ENCODE data around the gene ASXL1.

Gene ASXL1

DNA sequence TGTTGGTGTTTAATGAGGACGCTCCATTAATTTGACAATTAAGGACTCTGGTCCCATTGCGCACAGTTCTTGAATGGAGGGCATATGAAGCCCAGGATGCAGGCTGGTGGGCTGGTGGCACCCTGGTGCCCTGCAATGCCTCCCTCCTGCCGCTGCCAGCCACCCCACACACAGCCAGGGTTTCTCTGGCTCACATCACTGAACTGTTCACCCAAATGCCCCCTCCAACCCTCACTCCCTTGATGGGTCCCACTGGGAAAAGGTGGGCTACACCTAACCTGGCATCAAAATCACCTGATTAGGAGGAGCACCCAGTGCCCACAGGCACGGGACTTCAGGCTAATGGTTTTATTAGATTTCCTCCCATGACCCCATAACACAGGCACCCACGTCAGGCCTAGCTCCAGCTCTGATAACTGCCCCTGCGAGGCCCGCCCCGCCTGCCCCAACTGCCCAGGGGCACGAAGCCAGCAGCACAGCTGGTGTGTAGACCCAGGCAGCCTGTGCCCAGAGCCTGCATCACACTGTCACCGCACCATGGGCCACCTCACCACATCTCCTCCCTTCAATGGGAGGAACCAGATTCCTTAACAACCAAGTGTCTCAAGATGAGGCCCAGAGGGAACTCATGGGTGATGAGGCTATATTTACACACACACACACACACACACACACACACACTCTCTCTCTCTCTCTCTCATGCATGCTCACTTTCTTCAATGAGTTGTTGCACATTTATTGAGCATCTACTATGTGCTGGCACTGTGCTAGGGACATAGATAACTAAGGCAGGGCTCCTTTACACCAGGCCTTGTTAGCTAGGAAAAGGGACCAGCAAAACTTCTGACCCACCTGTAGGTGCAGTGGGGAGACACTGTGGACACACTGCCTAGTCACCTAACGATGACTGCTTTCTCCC, 119.7 kb downstream of the ASXL1 start:
- H3K4me3 ChIP-seq (ENCODE audit: low read depth, low read length) = no peak overlapping the region
- TF ChIP-seq CTCF (IDR thresholded peaks at IDR 0.05; ENCODE audit: borderline replicate concordance, insufficient read depth, low read depth, low read length) = no peak

GRCh38 chr20:32478576-32478975, 120.4 kb downstream of the ASXL1 start:
- TF ChIP-seq CTCF (IDR thresholded peaks at IDR 0.05; ENCODE audit: borderline replicate concordance, insufficient read depth, low read depth, low read length) = no peak
- no peak overlapping the region for H3K4me3 ChIP-seq (ENCODE audit: low read depth, low read length)

- no peak overlapping the region for H3K4me3 ChIP-seq (ENCODE audit: low read depth, low read length)
- no peak for TF ChIP-seq CTCF (IDR thresholded peaks at IDR 0.05; ENCODE audit: borderline replicate concordance, insufficient read depth, low read depth, low read length)
Observed at GRCh38 chr20:32479012-32479411, 120.9 kb downstream of the ASXL1 start.

- no peak for TF ChIP-seq CTCF (IDR thresholded peaks at IDR 0.05; ENCODE audit: borderline replicate concordance, insufficient read depth, low read depth, low read length)
- H3K4me3 ChIP-seq (ENCODE audit: low read depth, low read length) = no peak overlapping the region
Observed at GRCh38 chr20:32479697-32480171, 121.6 kb downstream of the ASXL1 start.

- no peak overlapping the region for H3K4me3 ChIP-seq (ENCODE audit: low read depth, low read length)
- no peak for TF ChIP-seq CTCF (IDR thresholded peaks at IDR 0.05; ENCODE audit: borderline replicate concordance, insufficient read depth, low read depth, low read length)
Observed at GRCh38 chr20:32480371-32481241, 122.5 kb downstream of the ASXL1 start.

- no peak for TF ChIP-seq CTCF (IDR thresholded peaks at IDR 0.05; ENCODE audit: borderline replicate concordance, insufficient read depth, low read depth, low read length)
- no peak overlapping the region for H3K4me3 ChIP-seq (ENCODE audit: low read depth, low read length)
Observed at GRCh38 chr20:32481311-32482142, 123.4 kb downstream of the ASXL1 start.

Measured in GM12875 (cell line).